ENCODE data around the gene LGMN.
"Not testable (repeated sequence)": the region's sequence is repeated elsewhere in the genome, so short reads cannot be mapped to it uniquely, and the experiment has no call there.

LGMN gene

DNA sequence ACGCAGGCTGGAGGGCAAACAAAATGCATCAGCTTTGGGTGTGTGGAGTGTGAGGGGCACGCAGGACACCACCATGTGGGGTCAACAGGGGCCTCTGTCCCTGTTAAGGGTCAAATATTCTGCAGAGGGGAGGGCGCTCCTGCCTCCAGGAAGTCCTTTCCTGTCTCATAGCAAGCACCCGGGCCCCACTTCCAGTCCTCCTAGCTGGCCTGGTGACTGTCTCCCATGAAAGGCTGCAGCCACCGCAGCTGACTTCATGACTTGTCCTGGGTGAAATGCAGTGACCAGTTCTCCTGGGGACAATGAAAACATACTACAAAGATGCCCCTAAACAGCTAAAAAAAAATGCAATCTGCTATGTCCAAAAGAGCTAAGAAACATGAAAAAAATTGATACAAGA is 53.6 kb downstream of the LGMN start:
- no peak for DNase-seq (ENCODE audit: low spot score)

DNA sequence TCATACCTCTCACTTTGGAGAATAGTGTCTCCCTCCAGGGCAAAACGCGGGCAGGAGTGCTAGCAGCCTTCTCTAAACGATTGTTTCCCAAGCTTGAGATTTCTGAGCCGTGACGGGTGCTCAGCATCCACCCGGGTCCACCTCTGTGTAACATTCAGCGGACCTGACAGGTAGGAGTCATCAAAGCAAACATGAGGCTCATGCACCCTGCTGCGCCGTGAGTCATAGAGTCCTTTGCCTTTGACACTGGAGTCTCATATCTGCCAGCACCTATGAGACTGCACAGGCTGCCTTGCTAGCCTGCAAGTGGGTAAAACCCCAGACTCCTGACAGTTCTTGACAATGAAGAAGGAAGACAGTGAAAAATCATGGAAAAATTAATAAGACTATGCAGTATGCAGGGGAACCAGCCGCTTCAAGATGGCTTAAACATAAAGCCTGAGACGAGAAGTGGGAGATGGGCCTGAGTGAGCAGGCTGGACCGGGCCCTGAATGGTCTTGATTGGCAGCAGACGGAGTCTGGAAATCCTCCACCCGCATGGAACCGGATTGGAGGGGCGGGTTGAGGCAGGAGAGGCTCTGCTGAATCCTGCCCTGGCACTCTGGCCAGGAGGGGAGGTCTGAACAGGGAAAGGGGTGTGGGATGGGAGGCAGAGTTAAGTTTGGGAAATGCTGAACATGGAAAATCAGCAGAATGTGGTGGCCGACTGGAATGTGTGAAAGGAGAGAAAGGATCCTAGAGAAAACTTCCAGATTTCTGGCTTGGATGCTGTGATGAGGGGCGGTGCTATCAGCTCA is 54.2 kb downstream of the LGMN start:
- peak; percentile 41 for DNase-seq (ENCODE audit: low spot score)

DNA sequence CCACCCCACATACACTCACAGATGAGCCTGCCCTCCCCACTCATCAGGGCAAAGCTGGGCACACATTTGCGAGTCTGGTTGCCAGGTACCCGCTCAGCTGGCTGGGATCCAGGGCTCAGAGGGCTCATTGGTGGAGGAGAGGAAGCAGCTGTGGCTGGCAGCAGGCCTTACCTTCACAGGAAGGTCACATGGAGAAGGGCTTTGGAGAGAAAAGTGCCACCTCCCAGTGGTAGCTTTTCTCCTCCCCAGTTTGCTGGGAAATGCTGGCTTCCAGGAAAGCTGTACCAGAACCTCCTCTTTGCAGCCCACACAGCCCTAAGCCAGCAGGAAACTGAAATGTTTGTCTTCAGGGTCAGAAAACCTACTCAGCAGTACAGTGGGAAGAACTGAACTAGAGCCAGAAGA is 55.6 kb downstream of the LGMN start:
- no peak for DNase-seq (ENCODE audit: low spot score)

DNA sequence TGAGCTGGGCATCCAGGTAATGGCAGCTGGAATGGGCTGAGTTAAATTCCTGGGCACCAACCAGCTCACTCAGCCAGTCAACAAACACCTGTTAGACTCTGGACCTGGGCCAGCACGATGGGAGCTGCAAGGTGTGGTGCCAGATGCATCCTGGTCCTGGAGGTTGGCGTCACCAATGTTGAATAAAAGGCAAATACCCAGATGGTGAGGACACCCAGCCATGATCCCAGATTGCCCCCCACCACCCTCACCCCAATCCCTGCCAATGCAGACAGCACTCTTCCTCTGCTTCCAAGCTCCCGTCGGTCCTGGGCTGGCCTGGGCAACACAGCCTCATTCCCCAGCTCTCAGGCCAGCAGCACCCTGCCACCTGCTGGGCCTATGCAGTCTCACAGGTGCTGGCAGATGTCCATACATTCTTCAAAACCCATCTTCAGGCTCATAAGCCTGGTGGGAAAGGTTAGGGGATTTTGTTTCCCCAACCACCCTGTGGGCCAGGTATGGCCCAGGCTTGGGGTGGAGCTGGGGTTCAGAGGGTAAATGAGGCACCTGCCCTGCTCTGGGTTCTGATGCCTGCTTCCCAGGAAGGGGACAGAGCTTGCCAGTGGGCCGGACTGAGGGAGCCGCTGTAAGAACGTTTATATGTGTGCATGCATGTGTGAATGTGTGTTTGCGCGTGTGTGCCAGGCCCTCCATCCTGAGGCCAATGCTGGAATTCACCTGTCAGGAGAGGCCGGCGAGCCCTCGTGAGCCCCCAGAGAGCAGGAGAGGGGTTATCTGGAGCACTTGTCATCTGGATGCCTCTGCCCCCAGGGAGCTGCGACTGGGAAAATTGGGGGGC is 58.0 kb downstream of the LGMN start:
- peak; percentile 25 for DNase-seq (ENCODE audit: low spot score)

DNA sequence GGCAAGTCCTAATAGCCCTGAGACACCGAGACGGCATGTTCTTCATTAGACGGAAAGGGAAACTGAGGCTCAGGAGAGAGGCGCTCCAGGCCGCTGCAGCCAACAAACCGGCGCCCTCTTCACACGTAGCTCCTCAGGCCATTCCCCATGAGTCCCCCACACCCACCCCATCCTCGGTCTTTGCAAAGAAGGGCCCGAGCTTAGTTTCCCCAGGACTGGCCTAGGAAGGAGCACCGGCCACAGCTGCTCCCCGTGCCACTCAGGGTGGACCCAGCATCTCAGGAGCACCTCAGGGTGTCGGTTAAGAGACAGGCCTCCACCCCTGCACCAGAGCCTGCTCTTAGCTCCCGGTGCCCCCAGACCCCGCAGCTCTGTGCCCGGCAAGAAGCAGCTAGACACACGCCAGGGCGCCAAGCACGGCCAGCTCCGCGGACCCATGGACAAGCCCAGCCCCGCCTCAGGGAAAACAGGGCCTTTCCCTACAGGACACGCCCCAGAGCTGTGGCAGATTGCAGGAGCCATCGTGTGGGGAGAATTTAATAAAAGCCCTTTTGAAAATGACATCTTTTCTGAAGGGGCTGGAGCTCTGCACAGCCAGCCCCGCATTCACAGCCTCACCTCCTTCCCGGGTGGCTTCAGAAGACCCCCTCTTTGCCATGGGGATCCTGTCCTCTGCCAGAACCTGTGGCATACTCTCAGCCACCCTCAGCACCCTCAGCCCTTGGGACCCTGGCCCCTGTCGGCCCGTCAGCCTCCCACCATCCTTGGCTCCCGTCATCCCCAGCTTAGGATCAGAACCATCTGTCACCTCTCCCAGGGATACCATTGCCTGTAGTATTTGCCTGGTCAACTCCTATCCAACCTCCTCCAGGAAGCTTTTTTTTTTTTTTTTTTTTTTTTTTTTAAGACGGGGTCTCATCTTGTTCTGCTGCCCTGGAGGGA is 59.7 kb downstream of the LGMN start:
- DNase-seq (ENCODE audit: low spot score), result no peak

DNA sequence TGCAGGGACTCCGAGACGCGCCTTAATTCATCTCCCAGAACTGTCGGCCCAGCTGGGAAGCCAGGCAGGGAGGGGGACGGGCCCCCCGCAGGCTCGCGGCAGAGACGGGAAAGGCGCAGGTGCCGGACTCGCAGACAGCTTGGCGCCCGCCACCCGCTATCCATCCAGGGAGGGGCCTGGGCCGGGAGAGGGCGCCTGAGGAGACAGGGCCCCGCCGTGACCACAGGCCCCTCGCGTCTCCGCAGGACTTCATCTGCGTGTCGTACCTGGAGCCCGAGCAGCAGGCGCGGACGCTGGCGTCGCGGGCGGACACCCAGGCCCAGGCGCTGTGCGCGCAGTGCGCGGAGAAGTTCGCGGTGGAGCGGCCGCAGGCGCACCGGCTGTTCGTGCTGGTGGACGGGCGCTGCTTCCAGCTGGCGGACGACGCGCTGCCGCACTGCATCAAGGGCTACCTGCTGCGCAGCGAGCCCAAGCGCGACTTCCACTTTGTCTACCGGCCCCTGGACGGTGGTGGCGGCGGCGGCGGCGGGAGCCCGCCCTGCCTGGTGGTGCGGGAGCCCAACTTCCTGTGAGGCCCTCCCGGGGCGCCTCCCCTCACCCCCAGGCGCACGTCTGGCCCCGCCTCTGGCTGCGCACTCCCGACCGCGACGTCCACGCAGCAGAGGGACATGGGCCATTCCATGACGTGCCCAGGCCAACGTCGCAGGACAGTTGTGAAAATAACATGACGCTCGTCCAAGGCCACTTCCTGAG is 60.6 kb downstream of the LGMN start:
- DNase-seq (ENCODE audit: low spot score), result no peak

DNA sequence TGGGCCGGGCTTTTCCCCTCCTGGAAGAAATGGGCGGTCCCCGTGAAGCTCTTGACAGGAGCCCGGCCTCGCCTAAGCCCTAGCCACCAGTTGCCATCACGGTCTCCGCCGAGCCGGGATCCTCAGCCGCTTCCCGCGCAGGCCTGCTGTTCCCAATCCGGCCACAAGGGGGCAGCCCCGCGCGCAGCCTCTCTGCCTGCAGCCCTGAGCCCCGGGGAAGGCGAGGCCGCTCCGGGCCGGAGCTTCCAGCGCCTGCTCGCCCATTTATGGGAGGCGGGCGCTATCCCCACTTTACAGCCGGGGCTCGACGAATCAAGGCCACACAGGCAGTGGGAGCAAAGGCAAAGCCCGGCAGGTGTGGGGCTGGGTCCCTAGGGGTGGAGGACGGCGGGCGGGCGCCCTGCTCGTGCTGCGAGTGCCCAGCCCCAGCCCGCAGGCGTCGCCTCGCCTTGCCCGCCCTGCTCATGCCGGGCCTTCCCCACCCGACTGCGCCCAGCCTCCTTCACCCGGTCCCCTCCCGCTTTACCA is 61.5 kb downstream of the LGMN start:
- DNase-seq (ENCODE audit: low spot score), result peak; percentile 69

DNA sequence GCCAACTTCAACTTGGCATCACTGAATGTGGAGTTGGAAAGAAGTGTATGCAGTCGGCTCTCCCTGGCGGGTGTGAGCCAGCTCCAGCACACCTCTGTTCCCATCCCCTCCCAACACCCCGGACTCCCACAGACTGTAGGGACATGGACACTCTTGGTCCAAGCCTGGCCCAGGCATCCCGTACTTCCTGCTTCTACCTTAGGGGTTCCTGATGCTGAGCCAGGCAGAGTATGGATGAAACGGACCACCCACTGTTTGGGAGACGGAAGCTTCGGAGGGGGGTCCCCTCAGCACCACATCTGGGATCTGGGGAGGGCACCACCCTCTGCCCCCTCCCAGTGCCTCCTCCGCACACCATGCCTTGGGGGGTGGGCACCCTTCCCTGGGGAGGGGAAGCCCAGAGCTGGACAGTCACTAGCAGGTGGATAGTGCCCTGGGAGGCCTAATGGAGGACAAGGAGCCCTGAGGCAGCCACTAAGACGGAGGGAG is 62.0 kb downstream of the LGMN start:
- DNase-seq (ENCODE audit: low spot score), result no peak

DNA sequence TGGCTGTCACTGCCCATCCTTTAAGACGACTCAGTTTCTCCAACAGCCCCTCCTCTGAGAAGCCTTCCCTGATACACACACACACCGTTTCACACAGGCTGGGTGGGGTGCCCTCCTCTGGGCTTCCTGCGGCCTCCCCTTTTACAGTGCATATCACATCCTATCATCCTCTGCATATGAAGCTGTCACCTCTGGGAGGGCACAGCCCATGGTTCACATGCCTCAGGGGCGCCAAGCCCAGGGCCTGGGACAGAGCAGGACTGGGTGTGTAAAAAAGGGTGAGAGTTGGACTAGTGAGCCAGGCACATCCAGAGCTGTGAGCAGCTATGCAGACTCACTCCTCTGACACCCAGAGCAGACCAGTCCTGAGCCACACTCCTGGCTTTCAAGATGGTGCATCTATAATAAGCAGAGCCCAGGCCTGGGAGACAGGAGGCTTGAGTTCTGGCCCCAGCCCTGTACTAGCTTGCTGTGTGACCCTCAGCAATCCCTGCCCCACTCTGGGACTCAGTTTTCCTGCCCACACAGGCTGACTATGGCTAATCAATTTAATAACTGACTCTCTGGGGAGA is 62.6 kb downstream of the LGMN start:
- DNase-seq (ENCODE audit: low spot score), result no peak

DNA sequence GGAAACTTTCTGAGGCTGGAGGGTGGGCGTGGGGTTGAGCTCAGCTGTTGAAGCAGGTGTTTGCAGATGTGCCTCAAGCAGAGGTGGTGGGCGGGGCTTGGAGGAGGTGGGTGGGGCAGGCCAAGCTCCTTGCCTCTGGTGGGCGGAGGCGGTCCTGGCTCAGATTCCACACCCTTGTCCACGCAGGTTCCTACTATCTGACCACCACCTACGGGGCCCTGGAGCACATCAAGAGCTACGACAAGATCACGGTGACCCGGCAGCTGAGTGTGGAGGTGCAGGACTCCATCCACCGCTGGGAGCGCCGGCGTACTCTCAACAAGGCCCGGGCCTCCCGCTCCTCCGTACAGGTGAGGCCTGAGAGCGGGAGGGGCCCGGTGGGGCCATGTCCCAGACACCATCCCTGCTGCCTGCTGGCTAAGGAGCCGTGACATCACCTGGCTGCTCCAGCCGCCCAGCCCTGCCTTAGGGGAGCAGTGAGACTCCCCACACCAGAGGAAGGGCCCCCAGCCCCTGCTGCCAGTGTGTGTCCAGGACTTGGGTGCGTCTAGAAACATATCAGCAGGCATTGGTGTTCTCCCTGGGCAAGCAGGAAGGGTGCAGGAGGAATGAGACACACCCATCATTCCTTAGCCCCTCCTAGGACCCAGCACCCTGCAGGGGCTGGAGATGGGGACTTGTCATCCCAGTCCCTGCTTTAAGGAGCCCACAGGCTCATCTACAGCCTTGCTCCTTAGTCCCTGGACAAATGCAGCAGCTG is 63.4 kb downstream of the LGMN start:
- DNase-seq (ENCODE audit: low spot score), result no peak

DNA sequence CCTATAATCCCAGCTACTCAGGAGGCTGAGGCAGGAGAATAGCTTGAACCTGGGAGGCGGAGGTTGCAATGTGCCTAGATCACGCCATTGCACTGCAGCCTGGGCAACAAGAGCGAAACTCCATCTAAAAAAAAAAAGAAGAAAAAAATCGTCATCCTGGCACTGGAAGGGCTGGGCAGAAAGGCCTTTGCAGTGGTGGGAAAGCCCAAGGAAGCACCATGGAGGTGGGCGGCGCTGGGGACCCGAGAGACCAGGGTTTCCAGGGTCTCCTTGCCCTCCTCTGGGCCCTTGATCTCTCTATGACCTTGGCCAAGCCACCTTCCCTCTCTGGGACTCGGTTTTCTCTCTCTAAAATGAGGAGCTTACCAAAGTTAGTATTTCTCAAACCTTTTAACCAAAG is 65.4 kb downstream of the LGMN start:
- DNase-seq (ENCODE audit: low spot score), result no peak

DNA sequence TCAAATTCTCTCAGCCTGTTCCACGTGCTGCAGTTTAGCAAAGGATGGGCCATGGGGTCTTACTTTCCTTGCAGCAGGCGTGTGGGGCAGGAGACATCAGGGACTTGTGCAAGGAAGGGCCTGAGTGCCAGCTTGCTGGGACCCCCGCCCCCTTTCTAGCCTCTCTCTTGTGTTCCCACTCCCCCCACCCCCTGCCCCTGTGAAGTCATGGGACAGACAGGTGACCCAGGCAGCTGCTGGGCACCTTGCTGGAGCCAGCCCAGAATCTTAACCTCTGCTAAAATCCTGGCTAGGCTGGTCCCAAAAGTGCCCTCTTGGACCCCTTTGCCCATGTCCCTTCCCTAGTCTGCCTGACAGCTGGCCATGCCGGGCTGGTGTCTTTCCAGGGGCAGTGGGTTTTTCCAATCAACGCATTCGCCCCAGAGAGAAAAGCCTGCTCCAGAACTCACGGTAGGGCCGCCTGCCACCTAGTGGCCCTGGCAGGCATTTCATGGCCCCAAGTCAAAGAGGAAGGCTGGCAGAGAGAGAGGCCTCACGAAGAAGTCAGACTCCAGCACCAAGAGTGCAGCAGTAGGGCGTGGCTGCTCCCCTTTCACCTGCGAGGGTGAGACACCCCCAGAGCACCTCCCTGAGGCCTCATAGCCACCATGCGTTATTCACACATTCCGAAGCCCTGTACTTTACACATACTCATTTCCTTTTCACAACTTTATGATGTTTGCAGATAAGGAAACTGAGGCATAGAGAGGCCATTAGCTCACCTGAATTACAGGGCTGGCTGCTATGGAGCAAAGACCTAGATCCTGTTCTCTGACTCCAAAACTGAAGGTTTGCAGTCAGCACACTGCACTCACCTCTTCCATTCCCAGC is 67.4 kb downstream of the LGMN start:
- DNase-seq (ENCODE audit: low spot score), result peak; percentile 77

DNA sequence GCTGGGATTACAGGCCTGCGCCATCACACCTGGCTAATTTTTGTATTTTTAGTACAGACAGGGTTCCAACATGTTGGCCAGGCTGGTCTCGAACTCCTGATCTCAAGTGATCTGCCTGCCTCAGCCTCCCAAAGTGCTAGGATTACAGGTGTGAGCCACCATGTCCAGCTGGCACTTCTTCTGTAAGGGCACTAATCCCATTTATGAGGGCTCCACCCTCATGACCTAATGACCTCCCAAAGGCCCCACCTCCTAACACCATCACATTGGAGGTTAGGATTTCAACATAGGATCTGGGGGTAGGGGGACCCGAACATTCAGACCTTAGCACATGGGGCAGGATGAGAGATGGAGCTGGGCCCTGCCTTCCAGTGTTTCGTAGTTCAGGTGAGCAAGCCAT is 68.1 kb downstream of the LGMN start:
- DNase-seq (ENCODE audit: low spot score), result not testable (repeated sequence)

DNA sequence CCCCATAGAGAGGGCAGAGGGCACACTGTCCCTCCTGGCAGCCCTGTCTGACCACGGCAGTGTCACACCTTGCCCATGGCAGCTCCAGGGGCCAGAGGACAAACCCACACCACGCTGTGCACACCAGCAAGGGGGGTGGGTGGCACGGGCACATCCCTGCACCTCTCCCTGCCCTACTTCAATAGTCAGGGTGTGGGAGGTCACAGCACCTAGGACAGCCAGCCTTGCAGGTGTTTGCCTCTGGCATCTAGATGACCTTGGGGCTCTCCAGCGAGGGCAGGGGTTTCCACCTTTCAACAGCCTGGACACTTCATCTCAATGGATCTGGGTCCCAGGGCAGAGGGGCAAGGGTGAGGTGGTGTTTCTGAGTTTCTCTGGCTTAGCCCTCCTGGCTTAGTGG is 69.2 kb downstream of the LGMN start:
- no peak for DNase-seq (ENCODE audit: low spot score)

DNA sequence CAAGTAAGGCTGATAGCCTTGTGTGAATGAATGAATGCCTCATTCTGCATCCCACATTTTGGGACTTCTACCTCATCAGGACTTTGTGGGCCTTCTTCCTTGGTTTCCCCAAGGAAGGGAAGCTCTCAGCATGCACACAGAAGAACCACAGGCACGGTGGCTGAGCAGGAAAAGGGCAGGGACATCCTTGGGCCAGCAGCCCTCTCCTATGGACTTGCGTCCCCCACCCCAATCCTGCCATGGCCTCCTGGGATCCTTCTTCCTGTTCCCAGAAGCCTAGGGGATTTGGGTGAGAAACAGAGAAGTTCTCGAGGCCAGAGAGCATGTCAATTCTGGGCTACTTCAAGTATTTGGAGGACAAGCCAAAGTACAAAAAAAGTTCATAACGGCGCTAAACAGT is 69.7 kb downstream of the LGMN start:
- DNase-seq (ENCODE audit: low spot score), result no peak

DNA sequence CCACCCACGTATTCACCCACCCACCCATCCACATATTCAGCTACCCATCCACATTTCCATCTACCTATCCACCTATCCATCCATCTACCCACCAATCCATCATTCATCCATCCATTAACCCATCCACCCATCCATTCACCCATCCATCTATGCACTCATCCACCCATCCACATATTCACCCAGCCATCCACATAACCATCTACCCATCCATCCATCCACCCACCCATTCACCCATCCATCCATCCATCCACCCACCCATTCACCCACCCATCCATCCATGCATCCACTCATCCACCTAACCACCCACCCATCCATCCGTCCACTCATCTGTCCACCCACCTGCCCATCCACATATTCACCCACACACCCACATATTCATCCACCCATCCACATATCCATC is 70.5 kb downstream of the LGMN start:
- no peak for DNase-seq (ENCODE audit: low spot score)

DNA sequence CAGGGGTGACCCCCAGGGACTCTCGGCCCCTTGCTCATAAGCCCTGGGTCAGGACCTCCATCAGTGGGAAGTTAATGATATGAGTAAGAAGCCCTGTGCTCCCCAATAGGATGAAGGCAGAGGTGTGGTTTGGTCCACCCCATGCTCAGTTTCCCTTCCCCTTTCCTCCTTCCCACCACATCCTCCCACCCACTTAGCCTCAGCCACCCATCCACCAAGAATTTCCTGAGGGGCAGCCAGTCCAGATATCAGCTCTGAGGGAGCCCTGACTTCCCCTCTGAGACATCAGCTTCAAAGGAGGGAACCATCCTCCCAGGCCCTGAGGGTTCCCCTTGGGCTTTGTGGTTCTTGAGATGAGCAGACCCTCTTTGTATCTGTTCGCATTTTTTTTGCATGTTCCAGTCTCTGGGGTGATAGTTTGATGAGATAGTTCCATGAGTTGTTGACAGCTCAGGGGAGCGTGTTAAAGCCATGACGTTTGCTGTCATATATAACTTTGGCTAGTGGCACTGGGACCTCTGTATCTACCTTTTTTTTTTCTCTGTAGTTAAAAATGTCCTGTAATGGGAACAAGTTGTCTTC is 71.2 kb downstream of the LGMN start:
- no peak for DNase-seq (ENCODE audit: low spot score)

DNA sequence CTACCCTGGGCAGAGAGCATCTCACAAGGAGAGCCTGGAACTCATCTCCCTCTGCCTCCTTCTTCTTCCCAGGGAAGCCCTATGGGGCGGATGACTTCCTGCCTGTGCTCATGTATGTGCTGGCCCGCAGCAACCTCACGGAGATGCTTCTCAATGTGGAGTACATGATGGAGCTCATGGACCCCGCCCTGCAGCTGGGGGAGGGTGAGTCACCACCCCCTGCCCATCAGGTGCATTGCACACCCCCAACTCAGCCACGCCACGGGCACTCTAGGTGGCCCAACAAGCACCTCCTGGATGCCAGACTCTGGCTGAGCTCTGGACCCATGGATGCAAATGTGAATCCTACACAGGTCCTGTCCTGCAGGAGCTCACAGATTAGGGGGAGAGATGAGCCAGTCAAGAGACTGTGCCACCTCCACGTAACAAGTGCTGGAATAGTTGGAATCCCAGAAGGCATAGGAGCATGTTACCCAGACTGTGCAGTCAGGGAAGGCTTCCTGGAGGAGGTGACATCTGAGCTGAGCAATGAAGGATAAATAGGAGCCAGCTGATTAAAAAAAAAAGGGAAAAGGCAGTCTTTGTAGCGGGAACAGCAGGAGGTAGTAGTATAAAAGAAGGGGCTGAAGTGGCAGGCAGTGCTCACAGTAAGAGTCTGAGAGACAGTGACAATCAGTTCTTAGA is 71.9 kb downstream of the LGMN start:
- no peak for DNase-seq (ENCODE audit: low spot score)
